H1 (cell line): ENCODE data around the gene OTOF. TPM values are rescaled to one million over a fixed set of nuclear protein-coding genes. Genes with fewer than 3 reads are reported as not detected.

Experiments
- CTCF ChIA-PET: fragments of 300-600 bp; sonication (Branson Sonifier 250); formaldehyde crosslinking; loops from one replicate; lab custom pipeline; 2021; ENCODE audit not compliant: partially characterized antibody; lab: Charles Lee
- POLR2A ChIA-PET: fragments of 300-600 bp; sonication (Branson Sonifier 250); formaldehyde crosslinking; loops from one replicate; lab custom pipeline; 2021; ENCODE audit warnings: inconsistent platforms; ENCODE audit not compliant: partially characterized antibody; lab: Charles Lee
- DNase-seq, 2 experiments: peaks; one replicate each; pipeline versions ENCODE4 v3.0.0 to v3.0.0-alpha.2; 2010 to 2022; ENCODE audit warnings: low spot score in 2 of 2, low read depth in 1 of 2, mixed read lengths in 1 of 2
- FAIRE-seq: peaks from 2 replicates; lab custom pipeline; 2011; peaks lifted over from hg19 to GRCh38; lab: Jason Lieb, UNC
- H2AFZ ChIP-seq: 2 replicates; pipeline ENCODE4 v1.8.1; 2012; ENCODE audit warnings: low read length, inconsistent platforms
- H2AK5ac ChIP-seq: 2 replicates; pipeline ENCODE4 v1.6.1; 2013; ENCODE audit warnings: low read depth, low read length
- H2BK120ac ChIP-seq: replicated peaks from 2 replicates; pipeline ENCODE3; 2013; ENCODE audit warnings: low read depth, low read length, inconsistent platforms
- H2BK12ac ChIP-seq: 2 replicates; pipeline ENCODE4 v1.6.1; 2013; ENCODE audit warnings: low read depth, low read length
- H2BK15ac ChIP-seq: 2 replicates; pipeline ENCODE4 v1.6.1; 2013; ENCODE audit warnings: low read length
- H2BK20ac ChIP-seq: 2 replicates; pipeline ENCODE4 v1.6.1; 2013; ENCODE audit warnings: low read length
- H2BK5ac ChIP-seq: 2 replicates; pipeline ENCODE4 v1.6.1; 2013; ENCODE audit warnings: low read depth, low read length
- H3K14ac ChIP-seq: 2 replicates; pipeline ENCODE4 v1.6.1; 2013; ENCODE audit warnings: inconsistent platforms; ENCODE audit not compliant: insufficient read length
- H3K18ac ChIP-seq: 2 replicates; pipeline ENCODE4 v1.6.1; 2013; ENCODE audit warnings: low read length; ENCODE audit errors: extremely low read depth
- H3K23ac ChIP-seq: 2 replicates; pipeline ENCODE4 v1.6.1; 2013; ENCODE audit warnings: inconsistent platforms; ENCODE audit not compliant: insufficient read length
- H3K23me2 ChIP-seq: 2 replicates; pipeline ENCODE4 v1.6.1; 2013; ENCODE audit warnings: low read depth, low read length
- H3K27ac ChIP-seq: 2 replicates; pipeline ENCODE4 v1.6.1; 2011; ENCODE audit warnings: low read depth, low read length, inconsistent platforms
- H3K27me3 ChIP-seq, 4 experiments: replicated peaks in 1 of 4; 1 replicate in 1 of 4; 2 replicates in 3 of 4; pipeline versions ENCODE4 v1.6.1 to v1.8.1; 2011 to 2013; ENCODE audit warnings: low read length in 3 of 4, mild to moderate bottlenecking in 3 of 4, inconsistent platforms in 2 of 4, mixed read lengths in 2 of 4, moderate library complexity in 1 of 4; ENCODE audit not compliant: control insufficient read depth in 3 of 4, insufficient read depth in 3 of 4; ENCODE audit errors: extremely low read depth in 1 of 4
- H3K36me3 ChIP-seq, 4 experiments: 2 replicates each; pipeline versions ENCODE4 v1.6.1 to v1.8.1; 2011 to 2013; ENCODE audit warnings: mild to moderate bottlenecking in 4 of 4, low read length in 3 of 4, moderate library complexity in 2 of 4, control low read depth in 1 of 4, inconsistent platforms in 1 of 4; ENCODE audit not compliant: insufficient read depth in 4 of 4, control insufficient read depth in 2 of 4
- H3K4ac ChIP-seq: replicated peaks from 2 replicates; pipeline ENCODE3; 2013; ENCODE audit warnings: low read length, low read depth, mixed read lengths, inconsistent platforms; ENCODE audit not compliant: insufficient read length
- H3K4me1 ChIP-seq, 4 experiments: replicated peaks in 1 of 4; 1 replicate in 1 of 4; 2 replicates in 3 of 4; pipeline versions ENCODE4 v1.6.1 to v1.8.1; 2011 to 2013; ENCODE audit warnings: low read length in 3 of 4, inconsistent platforms in 2 of 4, mixed read lengths in 1 of 4; ENCODE audit not compliant: insufficient read depth in 4 of 4, control insufficient read depth in 3 of 4
- H3K4me2 ChIP-seq, 2 experiments: 2 replicates each; pipeline versions ENCODE4 v1.6.1 to v1.8.1; 2011 to 2013; ENCODE audit warnings: low read depth in 2 of 2, low read length in 2 of 2, control low read depth in 1 of 2, inconsistent platforms in 1 of 2, mild to moderate bottlenecking in 1 of 2; ENCODE audit not compliant: insufficient read depth in 1 of 2
- H3K4me3 ChIP-seq, 4 experiments: fragments of 200-600, 300-600 bp in 1 of 4; sonication (generic), shearing (Covaris generic), sonication (Bioruptor Twin) in 1 of 4; 2 replicates each; pipeline versions ENCODE4 v1.5.1 to v1.8.1; 2011 to 2016; ENCODE audit warnings: low read length in 4 of 4, low read depth in 3 of 4, control low read depth in 2 of 4, inconsistent platforms in 2 of 4, mild to moderate bottlenecking in 2 of 4, mixed read lengths in 1 of 4, moderate library complexity in 1 of 4; ENCODE audit not compliant: insufficient read depth in 2 of 4; ENCODE audit errors: extremely low read depth in 1 of 4
- H3K56ac ChIP-seq: replicated peaks from 2 replicates; pipeline ENCODE3; 2013; ENCODE audit warnings: low read depth, mild to moderate bottlenecking, mixed read lengths, low read length, inconsistent platforms; ENCODE audit not compliant: insufficient read length
- H3K79me1 ChIP-seq: 2 replicates; pipeline ENCODE4 v1.6.1; 2013; ENCODE audit warnings: low read depth, low read length, control low read depth
- H3K79me2 ChIP-seq, 2 experiments: 2 replicates each; pipeline versions ENCODE4 v1.6.1 to v1.8.1; 2012 to 2013; ENCODE audit warnings: low read length in 2 of 2, mild to moderate bottlenecking in 2 of 2, inconsistent platforms in 1 of 2; ENCODE audit not compliant: insufficient read depth in 2 of 2, control insufficient read depth in 1 of 2
- H3K9ac ChIP-seq, 4 experiments: replicated peaks in 1 of 4; 1 replicate in 1 of 4; 2 replicates in 3 of 4; pipeline versions ENCODE4 v1.6.1 to v1.8.1; 2011 to 2013; ENCODE audit warnings: low read depth in 3 of 4, low read length in 3 of 4, control low read depth in 2 of 4, mild to moderate bottlenecking in 2 of 4, moderate library complexity in 2 of 4, inconsistent platforms in 1 of 4; ENCODE audit errors: extremely low read depth in 1 of 4
- H3K9me3 ChIP-seq, 2 experiments: 2 replicates each; pipeline versions ENCODE4 v1.6.1 to v1.8.1; 2012 to 2013; ENCODE audit warnings: mild to moderate bottlenecking in 2 of 2, moderate library complexity in 2 of 2, control low read depth in 1 of 2, inconsistent platforms in 1 of 2, low read depth in 1 of 2, low read length in 1 of 2, mixed read lengths in 1 of 2; ENCODE audit not compliant: insufficient read depth in 2 of 2
- H4K20me1 ChIP-seq, 2 experiments: replicated peaks in 1 of 2; 2 replicates each; pipeline versions ENCODE3 to v1.8.1; 2011 to 2013; ENCODE audit warnings: inconsistent platforms in 2 of 2, low read length in 2 of 2, mild to moderate bottlenecking in 1 of 2; ENCODE audit not compliant: insufficient read depth in 2 of 2, control insufficient read depth in 1 of 2
- H4K5ac ChIP-seq: 2 replicates; pipeline ENCODE4 v1.6.1; 2013; ENCODE audit warnings: low read length, low read depth, mixed read lengths, inconsistent platforms; ENCODE audit not compliant: insufficient read length
- H4K8ac ChIP-seq: 2 replicates; pipeline ENCODE4 v1.8.0; 2013; ENCODE audit warnings: mild to moderate bottlenecking, moderate library complexity, low read length, inconsistent platforms; ENCODE audit not compliant: insufficient read depth; ENCODE audit errors: extremely low read depth
- H4K91ac ChIP-seq: replicated peaks from 2 replicates; pipeline ENCODE3; 2013; ENCODE audit warnings: low read length, mixed read lengths, inconsistent platforms; ENCODE audit not compliant: insufficient read length
- JUND ChIP-seq: IDR thresholded peaks from 2 replicates; pipeline ENCODE4 v1.6.1; 2011; ENCODE audit warnings: mild to moderate bottlenecking, improper control_type of control experiment, low read length
- KDM1A ChIP-seq: fragments of 200-600, 300-600 bp; sonication (generic); IDR thresholded peaks from 2 replicates; pipeline ENCODE4 v1.7.1; 2016; ENCODE audit warnings: mild to moderate bottlenecking, low read length, borderline replicate concordance
- RFX5 ChIP-seq: IDR thresholded peaks from 2 replicates; pipeline ENCODE4 v1.6.1; 2011; ENCODE audit warnings: low read depth, low read length, improper control_type of control experiment, borderline replicate concordance
- SIRT6 ChIP-seq: IDR thresholded peaks from one replicate; pipeline ENCODE4 v1.7.1; 2012; ENCODE audit warnings: low read length, inconsistent platforms
- WGBS, 2 experiments: shearing (Covaris generic) in 1 of 2; methylation state at CpG; one replicate each; pipeline versions ENCODE4 v1.1.6 to v1.1.7; 2013 to 2015; ENCODE audit warnings: low lambda C conversion rate in 2 of 2, mixed read lengths in 2 of 2, inconsistent platforms in 1 of 2, low coverage in 1 of 2, missing lambda C conversion rate in 1 of 2; ENCODE audit not compliant: insufficient replicate concordance in 2 of 2, insufficient coverage in 1 of 2, insufficient read length in 1 of 2; ENCODE audit errors: extremely low coverage in 1 of 2, missing lambda C conversion rate in 1 of 2; 5-methylcytosine and 5-hydroxymethylcytosine counted together
- polyA plus RNA-seq, 7 experiments: library from polyadenylated mRNA; depleted of rRNA in 3 of 7; stranded (reverse) in 5 of 7; unstranded in 2 of 7; fragments of >200 nt in 5 of 7; fragments of 200-250 nt in 2 of 7; gene quantifications; 1 replicate in 5 of 7; 2 replicates in 1 of 7; 4 replicates in 1 of 7; pipeline versions ENCODE4 v1.2.1 to v1.2.3, GENCODE V29; 2011 to 2013; ENCODE audit warnings: missing spikeins in 2 of 7, mixed read lengths in 2 of 7
- total RNA-seq: library from RNA; stranded (reverse); fragmentation: NEBNext Ultra II Directional; extraction: Animal tissue kit (Norgen Biotek cat#: 25700); gene quantifications from 2 replicates; pipeline ENCODE4 v1.2.1, GENCODE V29; 2021

The OTOF gene
- total and polyA plus RNA-seq, 2 of the 8 experiments (the other 6 are each of a cell fraction or from before 2014, with no cell fraction given) = 0.06 TPM; not detected in 1

DNA sequence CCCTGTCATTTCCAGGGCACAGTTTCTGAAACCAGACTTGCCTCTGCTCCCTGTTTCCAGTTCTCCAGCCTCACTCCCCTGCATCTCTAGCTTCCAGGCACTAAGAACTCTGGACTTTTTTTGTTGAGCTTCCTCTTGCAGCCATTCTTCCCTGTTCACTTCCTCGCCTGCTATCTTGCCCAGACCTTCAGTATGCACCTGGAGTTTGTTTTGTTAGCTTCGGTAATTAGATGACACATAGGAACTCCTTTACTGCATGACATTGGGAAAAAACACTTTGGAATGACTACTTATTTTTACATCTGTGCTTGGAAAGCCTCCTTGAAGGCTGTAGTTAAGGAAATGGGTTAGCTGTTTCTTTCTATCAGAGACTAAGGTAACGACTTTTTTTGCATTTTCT lies 35.2 kb downstream of the OTOF start:
- no peak overlapping the region for H4K5ac ChIP-seq
- no peak overlapping the region for H3K4me3 ChIP-seq
- no peak overlapping the region for H3K14ac ChIP-seq
- H2BK5ac ChIP-seq = no peak overlapping the region
- H3K4me2 ChIP-seq = no peak overlapping the region
- H3K27me3 ChIP-seq = no peaks in the 10 kb centered on the region
- no peaks in the 10 kb centered on the region for H3K79me2 ChIP-seq
- H2AK5ac ChIP-seq = no peak overlapping the region
- no peaks in the 10 kb centered on the region for H3K36me3 ChIP-seq
- H3K56ac ChIP-seq = no peak overlapping the region
- H2BK12ac ChIP-seq = no peak overlapping the region
- ChIA-PET POLR2A (no interaction called here), CTCF (interaction anchor here (0.7 to 1.3 kb wide), 5 partner anchors 11 to 28 kb away, joined by 3 to 7 read pairs (median 4); no protein-coding TSS in a partner anchor)
- DNase-seq (no peak), FAIRE-seq (no peak)
- H3K9ac ChIP-seq = no peak overlapping the region
- H2BK120ac ChIP-seq = no peak overlapping the region
- no peak overlapping the region for H3K18ac ChIP-seq
- no peak overlapping the region for H2BK20ac ChIP-seq
- H3K4ac ChIP-seq = no peak overlapping the region
- WGBS, 2 experiments = 78% methylated on average over 3 of the region's 3 CpGs; no CpG with 5 or more reads in 1 of the 2 experiments
- H3K9me3 ChIP-seq = no peaks in the 10 kb centered on the region
- H4K20me1 ChIP-seq = no peaks in the 10 kb centered on the region
- no peaks in the 10 kb centered on the region for H3K4me1 ChIP-seq
- no peaks in the 10 kb centered on the region for H3K23me2 ChIP-seq
- no peak overlapping the region for H3K27ac ChIP-seq
- H3K23ac ChIP-seq = no peak overlapping the region
- no peak overlapping the region for H4K91ac ChIP-seq
- H2AFZ ChIP-seq = no peak overlapping the region; the same call in 1 of the 2 replicates
- H2BK15ac ChIP-seq = no peak overlapping the region
- H4K8ac ChIP-seq = no peak overlapping the region
- no peaks in the 10 kb centered on the region for H3K79me1 ChIP-seq
- TF ChIP-seq RFX5 (no peak), KDM1A (no peak), JUND (no peak), SIRT6 (no peak)
